Bronchial epithelial cell (primary cell): ENCODE data around the gene NUDCD3. TPM values are rescaled to one million over a fixed set of nuclear protein-coding genes. Genes with fewer than 3 reads are reported as not detected.
A peak's percentile ranks its signal among the peaks of the same experiment; 100 is the strongest.

Experiments
- DNase-seq: peaks from one replicate; pipeline ENCODE4 v3.0.0-alpha.2; 2010; ENCODE audit warnings: low read depth
- FAIRE-seq: peaks from 2 replicates; lab custom pipeline; 2011; peaks lifted over from hg19 to GRCh38; lab: Jason Lieb, UNC
- H3K27me3 ChIP-seq: 2 replicates; pipeline ENCODE4 v1.5.1; 2011; ENCODE audit warnings: low read length; ENCODE audit not compliant: control insufficient read depth, insufficient read depth
- H3K36me3 ChIP-seq: 2 replicates; pipeline ENCODE4 v1.5.1; 2011; ENCODE audit warnings: low read length; ENCODE audit not compliant: control insufficient read depth, insufficient read depth
- H3K4me3 ChIP-seq: 2 replicates; pipeline ENCODE4 v1.5.1; 2011; ENCODE audit warnings: mild to moderate bottlenecking, low read depth, low read length, control low read depth
- CTCF ChIP-seq: IDR thresholded peaks from 2 replicates; pipeline ENCODE4 v1.5.1; 2011; ENCODE audit warnings: mild to moderate bottlenecking, moderate library complexity, low read length, control low read depth, inconsistent platforms; ENCODE audit not compliant: insufficient read depth, severe bottlenecking
- total RNA-seq: library from RNA; depleted of rRNA; stranded (reverse); fragments of >200 nt; gene quantifications from 2 replicates; pipeline ENCODE4 v1.2.1, GENCODE V29; 2014

NUDCD3 gene
- total RNA-seq, 1 donor from 2014 or later, result 59.0 TPM

GRCh38 chr7:44416941-44417340 lies 73.5 kb downstream of the NUDCD3 start:
- no peak for FAIRE-seq
- Histone ChIP-seq H3K27me3 (no peaks in the 10 kb centered on the region), H3K4me3 (no peak overlapping the region), H3K36me3 (peaks cover 3% of the 10 kb centered on the region)
- no peak for DNase-seq
- TF ChIP-seq CTCF, result no peak

GRCh38 chr7:44415510-44415909 lies 74.9 kb downstream of the NUDCD3 start:
- no peak for TF ChIP-seq CTCF
- peaks cover 6% of the 10 kb centered on the region for H3K36me3 ChIP-seq
- H3K27me3 ChIP-seq, result no peaks in the 10 kb centered on the region
- no peak for FAIRE-seq
- H3K4me3 ChIP-seq, result no peak overlapping the region
- peak; percentile 7 for DNase-seq

GRCh38 chr7:44415047-44415446 lies 75.4 kb downstream of the NUDCD3 start:
- H3K27me3 ChIP-seq, result no peaks in the 10 kb centered on the region
- H3K4me3 ChIP-seq, result no peak overlapping the region
- FAIRE-seq (no peak), DNase-seq (peak; percentile 68)
- H3K36me3 ChIP-seq, result peaks cover 6% of the 10 kb centered on the region
- TF ChIP-seq CTCF, result no peak

- Histone ChIP-seq H3K36me3 (peaks cover 3% of the 10 kb centered on the region), H3K4me3 (no peak overlapping the region), H3K27me3 (no peaks in the 10 kb centered on the region)
- FAIRE-seq (no peak), DNase-seq (no peak)
- no peak for TF ChIP-seq CTCF
Observed at GRCh38 chr7:44411306-44411705, 79.2 kb downstream of the NUDCD3 start.

GRCh38 chr7:44408596-44408995 lies 81.9 kb downstream of the NUDCD3 start:
- FAIRE-seq, result no peak
- H3K4me3 ChIP-seq, result no peak overlapping the region
- H3K36me3 ChIP-seq, result peaks cover 13% of the 10 kb centered on the region
- no peak for TF ChIP-seq CTCF
- DNase-seq, result no peak
- H3K27me3 ChIP-seq, result no peaks in the 10 kb centered on the region

- no peak for TF ChIP-seq CTCF
- FAIRE-seq (no peak), DNase-seq (no peak)
- Histone ChIP-seq H3K27me3 (no peaks in the 10 kb centered on the region), H3K4me3 (no peak overlapping the region), H3K36me3 (peaks cover 15% of the 10 kb centered on the region)
Observed at GRCh38 chr7:44403775-44404174, 86.7 kb downstream of the NUDCD3 start.
